NB4 (cell line): ENCODE measurements around the gene ST8SIA1.

Experiments used
- DNase-seq: peaks from one replicate; pipeline ENCODE4 v3.0.0; 2010; ENCODE audit warnings: low read depth
- H3K4me3 ChIP-seq: one replicate; pipeline ENCODE4 v1.5.1; 2011; ENCODE audit warnings: mild to moderate bottlenecking, low read depth, low read length, moderate library complexity
- CTCF ChIP-seq: IDR thresholded peaks from one replicate; pipeline ENCODE4 v1.5.1; 2012; ENCODE audit warnings: low read depth, low read length
- MAX ChIP-seq: IDR thresholded peaks from 2 replicates; pipeline ENCODE4 v1.6.1; 2011; ENCODE audit warnings: low read depth, low read length
- MYC ChIP-seq: IDR thresholded peaks from 2 replicates; pipeline ENCODE4 v1.6.1; 2011; ENCODE audit warnings: low read depth, low read length
- POLR2A ChIP-seq: IDR thresholded peaks from 2 replicates; pipeline ENCODE4 v1.6.1; 2011; ENCODE audit warnings: mild to moderate bottlenecking; ENCODE audit not compliant: insufficient read length; ENCODE audit errors: extremely low read depth

Gene ST8SIA1

GRCh38 chr12:22355011-22355580, 20.6 kb upstream of the ST8SIA1 start:
- DNase-seq, result no peak
- H3K4me3 ChIP-seq, result no peak overlapping the region
- TF ChIP-seq POLR2A (no peak), MAX (no peak), MYC (no peak), CTCF (no peak)

GRCh38 chr12:22353615-22354325, 19.3 kb upstream of the ST8SIA1 start:
- TF ChIP-seq MYC (no peak), POLR2A (no peak), CTCF (no peak), MAX (no peak)
- no peak for DNase-seq
- H3K4me3 ChIP-seq, result no peak overlapping the region

- H3K4me3 ChIP-seq, result no peak overlapping the region
- no peak for DNase-seq
- TF ChIP-seq MAX (no peak), MYC (no peak), CTCF (no peak), POLR2A (no peak)
These were observed 16.4 kb upstream of the ST8SIA1 start for GRCh38 chr12:22350886-22351285.

GRCh38 chr12:22348208-22348607, 13.7 kb upstream of the ST8SIA1 start:
- TF ChIP-seq CTCF (no peak), MAX (no peak)
- no peak overlapping the region for H3K4me3 ChIP-seq
- no peak for DNase-seq

- TF ChIP-seq CTCF, result no peak
- no peak overlapping the region for H3K4me3 ChIP-seq
- peak; percentile 37 for DNase-seq
These were observed 5.6 kb upstream of the ST8SIA1 start for GRCh38 chr12:22340143-22340542.

GRCh38 chr12:22339691-22340090, 5.2 kb upstream of the ST8SIA1 start:
- no peak overlapping the region for H3K4me3 ChIP-seq
- no peak for TF ChIP-seq CTCF
- TF ChIP-seq MAX, result no peak
- no peak for TF ChIP-seq POLR2A
- no peak for TF ChIP-seq MYC
- no peak for DNase-seq
